Body of pancreas (tissue), 4 donors: Measurements from ENCODE around the gene OR11L1.

ENCODE experiments used
- POLR2A ChIP-seq, 3 donors: fragments of 450-650 bp; IDR thresholded peaks; one replicate each; pipeline ENCODE4 v1.6.1; 2016; ENCODE audit warnings: antibody characterized with exemption in 3 of 3, mild to moderate bottlenecking in 2 of 3
- TF ChIP-seq, protein P1 (sequence below), 7 experiments: fragments of 450-650 bp in 4 of 7; fragments of 200-600 bp in 3 of 7; sonication (generic) in 3 of 7; IDR thresholded peaks; one replicate each; pipeline ENCODE4 v1.5.1; 2016 to 2019; ENCODE audit warnings: antibody characterized with exemption in 7 of 7

DNA sequence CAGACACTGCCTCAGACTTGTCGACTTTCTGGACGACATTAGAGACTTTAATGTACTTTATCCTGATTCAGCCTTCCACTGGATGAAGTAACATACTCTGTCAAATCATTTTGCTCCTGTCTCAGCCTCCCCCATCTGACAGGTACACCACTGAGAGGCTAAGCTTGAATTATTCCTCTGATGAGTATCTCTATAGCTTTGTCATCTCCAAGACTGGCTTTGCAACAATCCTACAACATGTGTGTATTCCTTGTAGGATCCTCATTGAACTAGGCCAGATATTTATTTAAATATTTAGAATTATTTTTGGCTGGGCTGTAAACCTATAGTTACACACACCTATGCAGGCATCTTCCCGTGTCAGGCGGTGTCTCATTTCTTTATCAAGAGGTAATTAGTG is 14.2 kb upstream of the OR11L1 start:
- no peak for TF ChIP-seq POLR2A (IDR thresholded peaks at IDR 0.05)
- TF ChIP-seq, protein P1, sequence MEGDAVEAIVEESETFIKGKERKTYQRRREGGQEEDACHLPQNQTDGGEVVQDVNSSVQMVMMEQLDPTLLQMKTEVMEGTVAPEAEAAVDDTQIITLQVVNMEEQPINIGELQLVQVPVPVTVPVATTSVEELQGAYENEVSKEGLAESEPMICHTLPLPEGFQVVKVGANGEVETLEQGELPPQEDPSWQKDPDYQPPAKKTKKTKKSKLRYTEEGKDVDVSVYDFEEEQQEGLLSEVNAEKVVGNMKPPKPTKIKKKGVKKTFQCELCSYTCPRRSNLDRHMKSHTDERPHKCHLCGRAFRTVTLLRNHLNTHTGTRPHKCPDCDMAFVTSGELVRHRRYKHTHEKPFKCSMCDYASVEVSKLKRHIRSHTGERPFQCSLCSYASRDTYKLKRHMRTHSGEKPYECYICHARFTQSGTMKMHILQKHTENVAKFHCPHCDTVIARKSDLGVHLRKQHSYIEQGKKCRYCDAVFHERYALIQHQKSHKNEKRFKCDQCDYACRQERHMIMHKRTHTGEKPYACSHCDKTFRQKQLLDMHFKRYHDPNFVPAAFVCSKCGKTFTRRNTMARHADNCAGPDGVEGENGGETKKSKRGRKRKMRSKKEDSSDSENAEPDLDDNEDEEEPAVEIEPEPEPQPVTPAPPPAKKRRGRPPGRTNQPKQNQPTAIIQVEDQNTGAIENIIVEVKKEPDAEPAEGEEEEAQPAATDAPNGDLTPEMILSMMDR (IDR thresholded peaks at IDR 0.05) = no peak
